Stimulated activated naive CD8-positive, alpha-beta T cell treated with anti-CD3 and anti-CD28 coated beads, Interleukin-15, Interleukin-2, amounts not matched to agents 100 ng/mL and 50 ng/mL, for 24 hours (primary cell): ENCODE data around the gene CAMTA1.

Experiments
- H3K27ac Mint-ChIP-seq: one replicate; pipeline ENCODE4 v1.8.0; 2021; ENCODE audit warnings: mild to moderate bottlenecking, mixed read lengths
- H3K27me3 Mint-ChIP-seq: one replicate; pipeline ENCODE4 v1.8.0; 2021; ENCODE audit warnings: mixed read lengths
- H3K36me3 Mint-ChIP-seq: one replicate; pipeline ENCODE4 v1.8.0; 2021; ENCODE audit warnings: low read depth, mixed read lengths
- H3K4me1 Mint-ChIP-seq: one replicate; pipeline ENCODE4 v1.8.0; 2021; ENCODE audit warnings: low read depth, mixed read lengths
- H3K4me3 Mint-ChIP-seq: one replicate; pipeline ENCODE4 v1.8.0; 2021; ENCODE audit warnings: mild to moderate bottlenecking, mixed read lengths
- H3K9me3 Mint-ChIP-seq: one replicate; pipeline ENCODE4 v1.8.0; 2021; ENCODE audit warnings: mixed read lengths

Gene CAMTA1

DNA sequence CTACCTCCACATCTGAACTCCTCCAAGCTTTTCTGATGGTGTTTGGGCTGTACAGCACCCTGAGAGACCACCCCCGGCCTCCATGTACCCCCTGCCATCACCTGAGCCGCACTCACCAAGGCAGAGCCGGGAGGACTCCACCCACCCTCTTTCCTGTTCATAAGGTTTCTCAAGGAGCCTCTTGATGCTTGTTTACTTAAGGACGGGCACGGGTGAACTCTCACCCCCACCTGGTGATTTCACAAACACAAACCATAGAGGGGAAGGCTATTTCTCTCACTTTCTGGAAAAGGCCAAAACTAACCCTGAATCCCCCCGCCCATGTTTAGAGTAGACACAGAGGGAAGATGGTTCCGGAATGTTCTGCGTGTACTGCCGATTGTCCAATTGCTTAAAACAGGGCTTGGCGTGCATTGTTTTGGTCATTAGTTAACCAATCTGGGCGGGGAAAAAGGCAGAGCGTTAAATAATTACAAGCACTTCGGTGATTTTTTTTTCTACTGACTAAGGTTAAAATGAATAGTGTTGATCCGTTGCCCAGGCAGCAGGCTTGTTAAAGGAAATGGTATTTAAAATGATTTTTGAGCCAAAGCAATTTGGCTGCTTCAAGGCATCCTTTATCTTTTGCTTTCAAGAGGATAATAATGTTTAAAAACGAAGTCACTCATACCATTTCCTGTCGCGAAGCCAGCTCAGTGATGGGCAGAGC, 706.0 kb downstream of the CAMTA1 start:
- H3K36me3 Mint-ChIP-seq, result no peaks in the 10 kb centered on the region
- no peaks in the 10 kb centered on the region for H3K4me1 Mint-ChIP-seq
- peaks cover 10% of the 10 kb centered on the region for H3K9me3 Mint-ChIP-seq
- H3K27me3 Mint-ChIP-seq, result peaks cover 3% of the 10 kb centered on the region
- H3K4me3 Mint-ChIP-seq, result no peak overlapping the region
- H3K27ac Mint-ChIP-seq, result no peak overlapping the region

GRCh38 chr1:7491818-7492173, 706.5 kb downstream of the CAMTA1 start:
- H3K27ac Mint-ChIP-seq, result no peak overlapping the region
- H3K36me3 Mint-ChIP-seq, result no peaks in the 10 kb centered on the region
- peaks cover 10% of the 10 kb centered on the region for H3K9me3 Mint-ChIP-seq
- no peak overlapping the region for H3K4me3 Mint-ChIP-seq
- peaks cover 3% of the 10 kb centered on the region for H3K27me3 Mint-ChIP-seq
- no peaks in the 10 kb centered on the region for H3K4me1 Mint-ChIP-seq

DNA sequence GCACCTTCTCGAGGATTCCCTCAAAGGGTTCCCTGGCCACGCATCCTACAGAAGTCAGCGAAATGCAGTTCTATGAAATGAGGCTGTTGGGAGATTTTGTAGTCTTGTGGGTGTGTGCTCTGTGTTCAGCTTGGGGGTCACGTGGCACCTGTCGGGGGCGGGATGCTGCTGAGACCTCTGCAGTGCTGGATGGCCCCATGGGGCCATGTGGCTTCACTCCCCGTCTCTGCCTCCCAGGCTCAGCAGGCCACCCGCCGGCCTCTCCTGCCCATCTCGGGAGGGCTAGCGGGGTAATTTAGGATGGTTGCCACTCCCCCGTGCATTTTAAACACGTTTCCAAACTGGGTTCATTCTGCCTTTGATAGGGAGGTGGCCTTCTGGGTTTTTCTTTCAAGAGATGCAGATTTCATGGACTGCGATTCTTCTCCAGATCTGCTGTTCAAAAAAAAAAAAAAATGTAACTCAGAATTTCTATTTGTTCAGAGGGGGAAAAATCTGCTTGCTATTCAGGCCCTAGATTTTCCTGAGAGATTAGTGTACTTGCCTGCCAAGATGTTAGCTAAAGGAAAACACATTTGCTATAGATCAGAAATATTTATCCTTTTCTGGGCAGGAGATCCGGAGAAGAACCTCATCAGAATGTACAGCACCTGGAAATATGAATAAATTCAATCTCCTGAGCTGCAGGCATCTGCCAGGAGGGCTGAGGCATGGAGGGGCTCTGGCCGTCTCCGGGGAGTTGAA, 708.6 kb downstream of the CAMTA1 start:
- H3K4me1 Mint-ChIP-seq, result no peaks in the 10 kb centered on the region
- H3K27ac Mint-ChIP-seq, result no peak overlapping the region
- peaks cover 10% of the 10 kb centered on the region for H3K9me3 Mint-ChIP-seq

DNA sequence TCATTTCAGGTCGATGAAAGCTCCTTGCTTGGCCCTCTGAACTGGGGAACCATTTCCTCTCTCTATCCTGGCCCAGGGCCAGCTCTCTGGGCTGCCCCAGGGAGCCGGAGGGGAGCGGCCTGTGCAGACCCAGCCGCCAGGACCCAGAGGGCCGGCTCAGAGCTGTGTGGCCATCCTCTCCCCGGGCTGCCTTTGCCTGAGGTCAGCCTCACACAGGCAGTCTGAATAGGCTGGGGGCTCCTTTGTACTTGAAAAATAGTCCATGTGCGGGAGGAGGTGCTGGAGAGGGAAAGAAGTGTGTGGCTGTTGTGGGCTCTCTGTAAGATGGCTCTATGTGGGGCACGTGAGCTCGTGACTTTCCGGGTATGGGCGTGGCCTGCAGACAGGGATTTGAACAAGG, 710.7 kb downstream of the CAMTA1 start:
- H3K27ac Mint-ChIP-seq, result no peak overlapping the region
- H3K36me3 Mint-ChIP-seq, result no peaks in the 10 kb centered on the region
- H3K9me3 Mint-ChIP-seq, result peaks cover 10% of the 10 kb centered on the region
- no peaks in the 10 kb centered on the region for H3K4me1 Mint-ChIP-seq
- no peak overlapping the region for H3K4me3 Mint-ChIP-seq
- peaks cover 3% of the 10 kb centered on the region for H3K27me3 Mint-ChIP-seq

More for the DNA sequence above, 708.6 kb downstream of the CAMTA1 start:
- H3K27me3 Mint-ChIP-seq, result peaks cover 3% of the 10 kb centered on the region
- H3K4me3 Mint-ChIP-seq, result no peak overlapping the region
- H3K36me3 Mint-ChIP-seq, result no peaks in the 10 kb centered on the region

- Mint-ChIP-seq H3K36me3 (no peaks in the 10 kb centered on the region), H3K9me3 (peaks cover 10% of the 10 kb centered on the region), H3K4me3 (no peak overlapping the region), H3K27ac (no peak overlapping the region), H3K27me3 (peaks cover 3% of the 10 kb centered on the region), H3K4me1 (no peaks in the 10 kb centered on the region)
Measured at GRCh38 chr1:7497107-7497637, 711.9 kb downstream of the CAMTA1 start.

DNA sequence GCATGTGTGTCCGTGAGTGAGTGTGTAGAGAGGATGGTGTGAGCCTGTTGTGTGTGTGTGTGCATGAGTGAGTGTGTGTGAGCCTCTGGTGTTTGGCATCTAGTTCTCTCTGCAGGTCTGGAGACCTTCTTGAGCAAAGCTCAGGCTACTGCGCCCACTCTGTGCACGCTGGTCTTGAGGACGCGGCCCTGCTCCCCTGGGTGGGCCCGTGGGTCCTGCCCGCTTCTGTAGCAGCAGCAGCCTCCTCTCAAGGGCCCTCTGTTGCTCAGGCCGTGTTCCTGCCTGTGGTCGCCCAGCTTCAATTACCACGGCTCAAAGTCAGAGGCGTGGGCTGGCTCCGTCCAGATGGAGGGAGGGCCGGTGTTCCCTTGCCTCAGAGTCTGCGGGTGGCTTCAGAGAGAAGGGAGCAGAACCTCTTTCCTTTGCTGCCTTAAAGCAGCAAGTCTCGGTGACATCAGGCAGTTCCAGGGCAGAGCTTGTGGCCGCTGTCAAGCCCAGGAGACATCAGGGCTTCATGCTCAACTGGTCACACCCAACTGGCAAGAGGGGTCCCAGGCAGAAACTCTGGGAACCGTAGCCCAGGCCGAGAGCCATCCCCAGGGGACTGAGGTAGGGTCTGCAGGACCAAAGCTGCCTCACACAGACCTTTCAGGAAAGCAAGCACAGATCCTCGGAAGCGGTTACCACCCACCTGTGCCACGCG, 715.3 kb downstream of the CAMTA1 start:
- Mint-ChIP-seq H3K4me1 (no peaks in the 10 kb centered on the region), H3K9me3 (no peaks in the 10 kb centered on the region), H3K36me3 (no peaks in the 10 kb centered on the region), H3K4me3 (no peak overlapping the region), H3K27ac (no peak overlapping the region), H3K27me3 (no peaks in the 10 kb centered on the region)

DNA sequence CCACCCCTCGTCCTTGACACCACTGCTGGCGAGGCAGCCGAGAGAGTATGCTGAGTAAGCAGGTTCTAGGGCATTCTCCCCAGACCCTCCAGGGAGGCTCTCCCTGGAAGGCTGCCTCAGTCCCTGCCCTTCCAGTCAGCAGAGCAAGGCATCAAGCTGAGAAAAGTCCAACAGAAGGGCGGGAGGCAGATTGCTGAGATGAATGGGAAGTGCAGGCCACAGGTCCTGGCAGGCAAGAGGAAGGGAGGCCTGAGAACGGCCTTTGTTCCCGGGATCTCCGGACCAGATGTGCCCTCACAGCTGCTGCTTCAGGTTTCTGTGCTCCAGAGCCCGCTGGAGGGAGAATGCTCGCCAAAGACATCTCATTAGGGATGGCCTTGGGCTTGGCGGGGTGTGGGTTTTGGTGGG, 715.8 kb downstream of the CAMTA1 start:
- no peaks in the 10 kb centered on the region for H3K36me3 Mint-ChIP-seq
- H3K27me3 Mint-ChIP-seq, result no peaks in the 10 kb centered on the region
- no peak overlapping the region for H3K27ac Mint-ChIP-seq
- H3K9me3 Mint-ChIP-seq, result no peaks in the 10 kb centered on the region
- H3K4me1 Mint-ChIP-seq, result no peaks in the 10 kb centered on the region
- no peak overlapping the region for H3K4me3 Mint-ChIP-seq

GRCh38 chr1:7501723-7502603, 716.7 kb downstream of the CAMTA1 start:
- H3K4me1 Mint-ChIP-seq, result no peaks in the 10 kb centered on the region
- no peaks in the 10 kb centered on the region for H3K9me3 Mint-ChIP-seq
- no peak overlapping the region for H3K27ac Mint-ChIP-seq
- H3K27me3 Mint-ChIP-seq, result no peaks in the 10 kb centered on the region
- no peak overlapping the region for H3K4me3 Mint-ChIP-seq
- no peaks in the 10 kb centered on the region for H3K36me3 Mint-ChIP-seq

- H3K27me3 Mint-ChIP-seq, result no peaks in the 10 kb centered on the region
- no peaks in the 10 kb centered on the region for H3K4me1 Mint-ChIP-seq
- H3K9me3 Mint-ChIP-seq, result no peaks in the 10 kb centered on the region
- no peak overlapping the region for H3K27ac Mint-ChIP-seq
- H3K4me3 Mint-ChIP-seq, result no peak overlapping the region
- no peaks in the 10 kb centered on the region for H3K36me3 Mint-ChIP-seq
Measured at GRCh38 chr1:7503691-7504437, 718.6 kb downstream of the CAMTA1 start.

- Mint-ChIP-seq H3K4me1 (no peaks in the 10 kb centered on the region), H3K36me3 (no peaks in the 10 kb centered on the region), H3K27ac (no peak overlapping the region), H3K9me3 (no peaks in the 10 kb centered on the region), H3K4me3 (no peak overlapping the region), H3K27me3 (no peaks in the 10 kb centered on the region)
Measured at GRCh38 chr1:7504438-7504720, 719.1 kb downstream of the CAMTA1 start.

DNA sequence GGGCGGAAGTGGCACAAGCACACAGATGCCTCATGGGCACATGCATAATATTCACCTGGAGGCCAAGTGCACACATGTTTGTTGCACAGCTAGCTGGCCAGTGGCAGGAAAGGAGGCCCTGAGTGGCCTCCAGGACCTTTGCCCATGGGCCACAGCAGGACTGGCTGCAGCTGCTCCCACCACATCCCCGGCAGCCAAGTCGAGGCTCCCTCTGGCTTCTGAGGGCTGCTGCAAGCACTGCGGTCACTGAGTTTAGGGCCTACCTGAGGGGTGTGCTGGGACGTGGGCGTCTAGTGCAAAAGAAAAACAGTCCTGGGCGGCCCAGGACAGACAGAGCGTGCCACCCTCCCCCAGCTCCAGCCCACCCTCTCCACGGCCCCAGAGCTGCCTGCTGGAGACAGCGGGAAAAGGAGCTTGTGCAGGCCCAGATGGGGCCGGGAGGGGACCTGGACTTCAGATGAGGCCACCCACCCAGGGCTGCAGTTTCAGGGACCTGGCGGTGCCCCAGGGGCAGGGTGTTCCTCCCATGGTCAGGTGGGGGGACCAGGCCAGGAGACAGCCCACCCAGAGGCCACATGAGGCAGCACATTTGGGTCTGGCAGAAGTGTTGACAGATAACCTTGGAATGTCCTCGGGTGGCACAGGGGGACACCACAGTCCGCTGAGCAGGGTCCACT, 720.0 kb downstream of the CAMTA1 start:
- Mint-ChIP-seq H3K4me3 (no peak overlapping the region), H3K27ac (no peak overlapping the region), H3K9me3 (no peaks in the 10 kb centered on the region), H3K4me1 (no peaks in the 10 kb centered on the region), H3K36me3 (no peaks in the 10 kb centered on the region), H3K27me3 (no peaks in the 10 kb centered on the region)

DNA sequence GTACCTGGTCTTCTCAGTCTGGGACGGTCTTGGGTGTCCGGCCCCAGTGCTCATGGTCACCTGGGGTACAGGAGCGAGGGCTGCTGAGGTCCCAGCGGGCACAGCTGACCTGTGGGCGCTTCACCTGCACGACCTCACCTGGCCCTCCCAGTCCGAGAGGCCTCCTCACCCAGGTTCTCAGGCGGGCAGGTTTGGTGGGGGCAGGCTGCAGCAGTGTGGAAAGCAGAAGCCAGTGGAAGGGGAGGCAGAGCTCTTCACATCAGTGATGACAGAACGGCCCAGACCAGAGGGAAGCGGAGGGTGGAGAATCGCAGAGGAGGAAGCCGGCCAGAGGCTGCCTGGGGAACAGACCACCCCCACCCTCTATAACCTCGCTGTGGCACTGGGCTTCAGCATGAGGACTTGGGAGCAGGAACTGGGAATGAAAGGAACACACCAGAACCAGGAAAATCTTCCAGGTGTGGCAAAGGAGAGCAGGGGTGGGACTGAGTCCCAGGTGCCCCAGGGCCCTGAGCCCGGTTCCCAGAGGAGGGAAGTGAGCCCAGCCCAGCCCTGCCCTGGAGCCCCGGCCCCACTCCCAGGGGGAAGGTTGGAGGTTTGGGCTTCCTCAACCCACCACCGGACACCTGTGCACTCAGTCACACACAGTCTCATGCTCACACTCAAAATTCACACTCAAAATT, 720.7 kb downstream of the CAMTA1 start:
- Mint-ChIP-seq H3K27me3 (no peaks in the 10 kb centered on the region), H3K9me3 (no peaks in the 10 kb centered on the region), H3K36me3 (no peaks in the 10 kb centered on the region), H3K4me3 (no peak overlapping the region), H3K4me1 (no peaks in the 10 kb centered on the region), H3K27ac (no peak overlapping the region)
